Neural crest cell (in vitro differentiated cells): ENCODE data around the gene HIRA. TPM values are rescaled to one million over a fixed set of nuclear protein-coding genes. Genes with fewer than 3 reads are reported as not detected.

ENCODE experiments used
- DNase-seq: peaks from one replicate; pipeline ENCODE4 v3.0.0; 2021; ENCODE audit warnings: low read depth, mixed read lengths, low spot score
- H3K27ac Mint-ChIP-seq: one replicate; pipeline ENCODE4 v1.8.0; 2021; ENCODE audit warnings: mild to moderate bottlenecking, mixed read lengths; ENCODE audit not compliant: unreplicated experiment
- H3K27me3 Mint-ChIP-seq: 2 replicates; pipeline ENCODE4 v1.8.0; 2021; ENCODE audit warnings: low read depth, mild to moderate bottlenecking, mixed read lengths
- H3K36me3 Mint-ChIP-seq: 2 replicates; pipeline ENCODE4 v1.8.0; 2021; ENCODE audit warnings: low read depth, mild to moderate bottlenecking, mixed read lengths
- H3K4me1 Mint-ChIP-seq: 2 replicates; pipeline ENCODE4 v1.8.0; 2021; ENCODE audit warnings: mixed read lengths
- H3K4me3 Mint-ChIP-seq: one replicate; pipeline ENCODE4 v1.8.0; 2021; ENCODE audit warnings: mild to moderate bottlenecking, mixed read lengths
- H3K9me3 Mint-ChIP-seq: 2 replicates; pipeline ENCODE4 v1.8.0; 2021; ENCODE audit warnings: mixed read lengths
- total RNA-seq: library from RNA; stranded (reverse); gene quantifications from 2 replicates; pipeline ENCODE4 v1.2.1, GENCODE V29; 2021
- TF ChIP-seq, protein P1 (sequence below): fragments of 200-600 bp; sonication (generic); conservative IDR thresholded peaks from 2 replicates; pipeline ENCODE4 v1.5.0; 2021; ENCODE audit warnings: antibody characterized with exemption, mild to moderate bottlenecking

Gene HIRA
- total RNA-seq, 1 donor from 2014 or later, result 57.1 TPM

DNA sequence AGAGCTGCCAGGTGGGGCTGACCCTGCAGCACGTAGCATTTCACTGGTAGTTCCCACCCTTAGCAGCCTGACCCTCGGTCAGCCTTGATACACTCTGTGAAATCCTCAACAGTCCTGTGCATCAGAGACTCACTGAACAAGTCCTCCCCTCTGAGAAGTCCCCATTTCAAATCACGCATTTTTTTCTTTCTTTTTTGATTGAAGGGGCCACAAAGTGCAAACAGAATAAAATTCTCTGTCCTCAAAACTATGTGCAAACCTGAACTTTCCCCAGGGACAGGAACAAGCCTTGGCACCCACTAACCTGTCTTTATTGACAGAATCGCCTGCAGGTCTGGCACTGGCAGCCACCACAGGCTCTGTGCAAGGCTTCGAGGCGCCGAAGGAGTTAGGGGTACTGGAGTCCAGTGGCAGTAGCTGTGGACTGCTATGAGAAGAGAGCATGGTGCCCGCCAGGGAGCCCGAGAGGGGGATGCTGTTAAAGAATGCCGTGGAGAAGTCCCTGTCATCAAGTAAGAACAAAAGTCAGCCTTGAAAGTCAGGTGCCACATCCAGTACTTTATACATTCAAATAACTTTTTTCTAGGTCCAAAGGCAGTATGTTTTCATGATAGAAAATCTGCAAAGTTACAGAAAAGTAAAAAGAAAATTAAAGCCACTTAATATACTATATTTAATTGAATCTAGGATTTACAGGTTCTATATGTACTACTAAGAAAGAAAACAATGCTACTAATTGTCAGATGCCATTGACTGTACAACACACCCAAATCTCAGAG, 53.8 kb downstream of the HIRA start:
- Mint-ChIP-seq H3K4me1 (no peaks in the 10 kb centered on the region), H3K27ac (no peak overlapping the region), H3K27me3 (no peaks in the 10 kb centered on the region), H3K9me3 (no peaks in the 10 kb centered on the region), H3K4me3 (no peak overlapping the region), H3K36me3 (peaks cover 13% of the 10 kb centered on the region)
- TF ChIP-seq, protein P1, sequence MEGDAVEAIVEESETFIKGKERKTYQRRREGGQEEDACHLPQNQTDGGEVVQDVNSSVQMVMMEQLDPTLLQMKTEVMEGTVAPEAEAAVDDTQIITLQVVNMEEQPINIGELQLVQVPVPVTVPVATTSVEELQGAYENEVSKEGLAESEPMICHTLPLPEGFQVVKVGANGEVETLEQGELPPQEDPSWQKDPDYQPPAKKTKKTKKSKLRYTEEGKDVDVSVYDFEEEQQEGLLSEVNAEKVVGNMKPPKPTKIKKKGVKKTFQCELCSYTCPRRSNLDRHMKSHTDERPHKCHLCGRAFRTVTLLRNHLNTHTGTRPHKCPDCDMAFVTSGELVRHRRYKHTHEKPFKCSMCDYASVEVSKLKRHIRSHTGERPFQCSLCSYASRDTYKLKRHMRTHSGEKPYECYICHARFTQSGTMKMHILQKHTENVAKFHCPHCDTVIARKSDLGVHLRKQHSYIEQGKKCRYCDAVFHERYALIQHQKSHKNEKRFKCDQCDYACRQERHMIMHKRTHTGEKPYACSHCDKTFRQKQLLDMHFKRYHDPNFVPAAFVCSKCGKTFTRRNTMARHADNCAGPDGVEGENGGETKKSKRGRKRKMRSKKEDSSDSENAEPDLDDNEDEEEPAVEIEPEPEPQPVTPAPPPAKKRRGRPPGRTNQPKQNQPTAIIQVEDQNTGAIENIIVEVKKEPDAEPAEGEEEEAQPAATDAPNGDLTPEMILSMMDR, result no peak
- no peak for DNase-seq

DNA sequence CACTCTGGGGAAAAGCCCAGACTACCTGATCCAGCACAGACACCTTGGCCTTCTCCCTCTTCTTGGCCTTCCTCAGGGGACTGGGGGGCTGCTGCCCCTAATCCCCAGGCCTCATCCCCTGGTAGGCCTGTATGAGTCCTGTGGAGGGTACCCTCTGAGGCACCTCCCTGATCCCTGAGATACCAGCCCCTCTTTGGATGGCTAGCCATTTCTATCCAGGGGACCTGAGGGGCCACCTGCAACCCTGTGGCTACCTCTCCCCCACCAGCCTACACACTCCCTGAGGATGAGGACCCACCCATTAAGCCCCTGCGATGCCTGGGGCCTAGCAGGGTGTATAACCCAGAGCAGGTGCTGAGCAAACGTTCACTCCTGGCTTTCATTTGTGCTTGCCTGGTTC, 54.6 kb downstream of the HIRA start:
- no peak overlapping the region for H3K27ac Mint-ChIP-seq
- H3K4me3 Mint-ChIP-seq, result no peak overlapping the region
- H3K4me1 Mint-ChIP-seq, result no peaks in the 10 kb centered on the region
- H3K9me3 Mint-ChIP-seq, result no peaks in the 10 kb centered on the region
- DNase-seq, result no peak
- peaks cover 13% of the 10 kb centered on the region for H3K36me3 Mint-ChIP-seq
- no peaks in the 10 kb centered on the region for H3K27me3 Mint-ChIP-seq
- TF ChIP-seq, protein P1, result no peak

DNA sequence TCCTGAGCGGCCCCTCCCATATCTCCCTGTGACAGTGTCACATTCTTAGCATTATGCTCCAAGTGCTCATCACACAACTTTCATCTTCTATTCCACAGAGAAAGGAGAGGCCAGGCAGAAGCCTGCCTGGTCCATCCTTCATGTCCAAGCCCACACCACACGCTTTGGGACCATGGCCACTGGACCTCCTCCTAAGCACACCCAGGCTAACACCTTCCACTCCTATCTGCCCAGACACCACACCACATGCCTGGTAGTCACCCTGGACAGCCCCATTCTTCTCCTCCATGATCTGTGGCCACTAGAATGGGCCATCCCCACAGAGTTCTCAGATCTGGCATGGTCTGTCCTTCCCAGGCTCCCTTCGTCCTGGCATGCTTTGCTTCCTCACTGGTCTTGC, 55.3 kb downstream of the HIRA start:
- H3K4me1 Mint-ChIP-seq, result no peaks in the 10 kb centered on the region
- H3K36me3 Mint-ChIP-seq, result peaks cover 15% of the 10 kb centered on the region
- no peak overlapping the region for H3K27ac Mint-ChIP-seq
- no peaks in the 10 kb centered on the region for H3K27me3 Mint-ChIP-seq
- TF ChIP-seq, protein P1, result no peak
- H3K9me3 Mint-ChIP-seq, result no peaks in the 10 kb centered on the region
- no peak overlapping the region for H3K4me3 Mint-ChIP-seq
- no peak for DNase-seq

DNA sequence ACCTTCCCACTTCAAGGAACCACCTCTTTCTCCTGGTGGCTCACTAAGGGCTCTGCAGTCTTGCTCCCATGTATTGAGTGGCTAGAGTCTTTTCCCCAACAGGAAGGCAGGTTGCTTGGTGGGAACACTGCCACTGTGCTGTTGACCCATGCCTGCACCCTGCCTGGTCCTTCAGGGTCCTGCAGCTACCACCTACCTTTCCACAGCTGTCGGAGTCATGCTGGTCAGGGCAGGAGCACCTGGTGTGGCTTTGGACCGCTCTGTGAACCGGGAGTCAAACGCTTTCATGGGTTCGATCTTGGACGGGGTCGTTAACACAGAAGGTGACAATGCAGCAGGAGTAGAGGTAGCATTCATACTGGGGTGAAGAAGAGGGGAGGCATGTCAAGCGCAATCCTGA, 56.1 kb downstream of the HIRA start:
- no peaks in the 10 kb centered on the region for H3K27me3 Mint-ChIP-seq
- no peak for DNase-seq
- TF ChIP-seq, protein P1, result no peak
- H3K9me3 Mint-ChIP-seq, result no peaks in the 10 kb centered on the region
- peaks cover 15% of the 10 kb centered on the region for H3K36me3 Mint-ChIP-seq
- H3K4me3 Mint-ChIP-seq, result no peak overlapping the region
- H3K27ac Mint-ChIP-seq, result no peak overlapping the region
- H3K4me1 Mint-ChIP-seq, result no peaks in the 10 kb centered on the region

DNA sequence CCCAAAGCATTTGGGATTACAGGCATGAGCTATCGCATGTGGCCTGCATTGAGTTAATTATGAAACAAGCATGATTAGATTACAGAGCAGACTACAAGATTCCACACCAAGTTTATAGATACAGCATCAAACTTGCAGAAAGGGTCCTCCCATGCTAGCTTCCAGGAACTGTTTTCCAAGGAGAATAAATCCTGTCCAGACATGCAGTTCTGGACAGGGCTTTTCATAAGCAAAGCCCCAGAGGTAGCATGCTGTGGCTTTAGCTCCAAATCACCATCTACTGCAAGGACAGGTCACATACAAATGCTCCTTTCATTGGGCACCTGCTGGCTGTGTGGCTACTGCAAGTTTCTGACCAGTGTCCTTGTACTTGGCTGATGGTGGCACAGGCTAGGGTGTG, 57.1 kb downstream of the HIRA start:
- TF ChIP-seq, protein P1, result no peak
- Mint-ChIP-seq H3K9me3 (no peaks in the 10 kb centered on the region), H3K27ac (no peak overlapping the region), H3K36me3 (peaks cover 15% of the 10 kb centered on the region), H3K4me3 (no peak overlapping the region), H3K27me3 (no peaks in the 10 kb centered on the region), H3K4me1 (no peaks in the 10 kb centered on the region)
- DNase-seq, result no peak
